ENCODE results near the gene KCNF1. TPM values are rescaled to one million over a fixed set of nuclear protein-coding genes. Genes with fewer than 3 reads are reported as not detected.

KCNF1 gene
- total and polyA plus RNA-seq, 2 donors (not counting 1 experiment from before 2014, with no cell fraction given) = 0.22 to 2.6 TPM

- no peak overlapping the region for H3K4me3 ChIP-seq (replicated peaks in 1 of 4; ENCODE audit: control extremely low read depth in 1 of 4, insufficient read depth in 1 of 4, low read depth in 3 of 4, low read length in 4 of 4)
These were observed 26.5 kb upstream of the KCNF1 start for GRCh38 chr2:10885094-10885860.

GRCh38 chr2:10887476-10887875 is 24.3 kb upstream of the KCNF1 start:
- peaks cover 8% of the 10 kb centered on the region for H3K27me3 ChIP-seq (ENCODE audit: control insufficient read depth, insufficient read depth, low read length)

More at GRCh38 chr2:10885094-10885860, 26.5 kb upstream of the KCNF1 start:
- DNase-seq (ENCODE audit: low read depth in 2 of 2) = no peak
- Histone ChIP-seq H3K79me2 (ENCODE audit: control insufficient read depth, insufficient read depth, low read length) (no peaks in the 10 kb centered on the region), H3K9me3 (ENCODE audit: control insufficient read depth, insufficient read depth, low read depth, low read length) (no peaks in the 10 kb centered on the region), H3K27me3 (ENCODE audit: control insufficient read depth, insufficient read depth, low read length) (peaks cover 4% of the 10 kb centered on the region), H3K4me2 (ENCODE audit: extremely low read depth, insufficient read depth, low read length) (no peak overlapping the region), H3K9ac (ENCODE audit: insufficient read depth, low read length) (no peak overlapping the region), H4K20me1 (ENCODE audit: control insufficient read depth, extremely low read depth, insufficient read depth, low read length) (no peaks in the 10 kb centered on the region), H3K27ac (ENCODE audit: insufficient read depth, low read length) (no peak overlapping the region), H2AFZ (ENCODE audit: low read length) (no peak overlapping the region), H3K4me1 (ENCODE audit: control insufficient read depth, extremely low read depth, insufficient read depth, low read length) (no peaks in the 10 kb centered on the region), H3K36me3 (ENCODE audit: control insufficient read depth, insufficient read depth, low read length) (no peaks in the 10 kb centered on the region)
- no peak for TF ChIP-seq EZH2 (IDR thresholded peaks at IDR 0.05; ENCODE audit: low read length, missing control alignments)
- no peak for TF ChIP-seq CTCF (conservative IDR thresholded peaks at IDR 0.05 in 1 of 2, IDR thresholded peaks at IDR 0.05 in 1 of 2; ENCODE audit: low read depth in 1 of 2, low read length in 2 of 2)

More at GRCh38 chr2:10887476-10887875, 24.3 kb upstream of the KCNF1 start:
- H3K36me3 ChIP-seq (ENCODE audit: control insufficient read depth, insufficient read depth, low read length) = no peaks in the 10 kb centered on the region
- H3K9me3 ChIP-seq (ENCODE audit: control insufficient read depth, insufficient read depth, low read depth, low read length) = no peaks in the 10 kb centered on the region
- no peak overlapping the region for H2AFZ ChIP-seq (ENCODE audit: low read length)
- no peaks in the 10 kb centered on the region for H4K20me1 ChIP-seq (ENCODE audit: control insufficient read depth, extremely low read depth, insufficient read depth, low read length)
- H3K79me2 ChIP-seq (ENCODE audit: control insufficient read depth, insufficient read depth, low read length) = no peaks in the 10 kb centered on the region
- H3K4me1 ChIP-seq (ENCODE audit: control insufficient read depth, extremely low read depth, insufficient read depth, low read length) = no peaks in the 10 kb centered on the region
- H3K4me2 ChIP-seq (ENCODE audit: extremely low read depth, insufficient read depth, low read length) = no peak overlapping the region
- no peak overlapping the region for H3K4me3 ChIP-seq (replicated peaks in 1 of 4; ENCODE audit: control extremely low read depth in 1 of 4, insufficient read depth in 1 of 4, low read depth in 3 of 4, low read length in 4 of 4)
- TF ChIP-seq CTCF (conservative IDR thresholded peaks at IDR 0.05 in 1 of 2, IDR thresholded peaks at IDR 0.05 in 1 of 2; ENCODE audit: low read depth in 1 of 2, low read length in 2 of 2) (no peak), EZH2 (IDR thresholded peaks at IDR 0.05; ENCODE audit: low read length, missing control alignments) (no peak)
- H3K27ac ChIP-seq (ENCODE audit: insufficient read depth, low read length) = no peak overlapping the region
- no peak overlapping the region for H3K9ac ChIP-seq (ENCODE audit: insufficient read depth, low read length)
- no peak for DNase-seq (ENCODE audit: low read depth in 2 of 2)
